ENCODE data around the gene SCRN1.
"Not testable (repeated sequence)": the region's sequence is repeated elsewhere in the genome, so short reads cannot be mapped to it uniquely, and the experiment has no call there.

The SCRN1 gene

DNA sequence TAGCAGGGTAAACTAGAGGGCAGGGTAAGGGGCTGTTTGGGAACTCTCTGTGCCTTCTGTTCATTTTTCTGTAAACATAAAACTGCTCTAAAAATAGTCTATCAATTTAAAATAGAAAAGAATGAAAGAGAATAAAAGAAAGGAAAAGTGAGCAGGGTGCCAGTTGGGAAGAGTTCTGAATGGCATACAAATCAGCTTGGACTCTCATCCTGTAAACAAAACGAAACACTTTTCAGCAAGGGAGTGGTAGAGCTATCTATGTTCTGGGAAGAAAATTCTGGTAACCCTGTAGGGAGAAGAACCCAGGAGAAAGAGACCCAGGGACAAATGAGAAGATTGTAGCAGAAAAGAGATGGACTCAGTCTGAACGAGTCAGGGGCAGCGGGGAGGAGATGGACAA is 24.6 kb downstream of the SCRN1 start:
- DNase-seq: no peak

DNA sequence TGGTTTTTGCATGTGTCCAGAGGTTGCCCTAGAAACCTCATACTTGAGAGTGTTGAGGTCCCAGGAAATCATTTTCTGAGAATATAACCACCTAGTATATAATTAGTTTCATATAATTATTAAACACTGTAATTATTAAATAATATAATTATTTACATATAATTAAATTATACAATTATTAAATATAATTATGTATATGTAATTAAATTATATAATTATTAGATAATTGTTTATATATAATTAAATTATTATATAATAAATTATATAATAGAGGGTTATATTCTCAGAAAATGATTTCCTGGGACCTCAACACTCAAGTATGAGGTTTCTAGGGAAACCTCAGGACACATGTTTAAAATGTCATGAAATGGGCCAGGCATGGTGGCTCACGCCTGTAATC is 27.6 kb downstream of the SCRN1 start:
- no peak for DNase-seq

DNA sequence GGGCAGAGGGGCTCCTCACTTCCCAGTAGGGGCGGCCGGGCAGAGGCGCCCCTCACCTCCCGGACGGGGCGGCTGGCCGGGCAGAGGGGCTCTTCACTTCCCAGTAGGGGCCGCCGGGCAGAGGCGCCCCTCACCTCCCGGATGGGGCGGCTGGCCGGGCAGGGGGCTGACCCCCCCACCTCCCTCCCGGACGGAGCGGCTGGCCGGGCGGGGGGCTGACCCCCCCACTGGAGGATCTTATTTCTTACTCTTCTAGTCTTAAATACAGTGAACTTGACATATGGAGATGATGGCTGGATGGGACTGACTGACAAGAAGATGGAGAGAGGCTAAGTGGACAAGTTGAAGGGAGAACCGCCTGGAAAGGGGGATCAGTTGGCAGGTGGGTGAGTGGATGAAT is 28.0 kb downstream of the SCRN1 start:
- not testable (repeated sequence) for DNase-seq

DNA sequence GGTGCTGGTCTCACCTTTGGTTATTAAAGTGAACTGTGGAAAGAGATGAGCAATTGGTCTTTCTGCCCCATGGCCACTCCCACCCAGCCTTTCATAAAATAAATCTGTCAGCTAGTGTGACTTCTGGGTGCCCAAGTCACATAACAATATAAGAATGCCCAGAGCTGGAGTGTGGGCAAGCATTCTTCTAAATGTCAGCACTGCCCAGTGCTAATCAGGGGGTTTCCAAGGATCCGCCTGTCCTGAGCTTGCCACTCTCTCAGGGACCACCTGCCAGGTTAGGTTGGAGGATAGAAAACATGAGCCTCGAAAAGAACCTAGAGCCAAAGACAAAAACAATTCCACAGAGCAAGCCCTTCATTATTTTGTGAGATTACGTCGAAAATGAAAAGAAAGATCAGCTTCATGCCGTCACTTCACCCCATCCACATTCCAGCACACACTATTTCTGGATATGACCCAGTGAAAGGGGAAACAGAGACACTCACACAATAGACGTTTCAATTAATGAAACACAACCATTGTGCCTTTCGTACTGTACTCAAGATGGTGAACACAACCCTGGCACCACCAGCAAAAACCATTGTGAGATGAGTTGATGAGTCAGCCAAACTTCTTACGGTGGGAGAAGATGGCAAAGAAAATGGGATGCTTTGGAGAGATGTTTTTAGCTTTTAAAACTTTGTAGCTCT is 30.8 kb downstream of the SCRN1 start:
- no peak for DNase-seq

DNA sequence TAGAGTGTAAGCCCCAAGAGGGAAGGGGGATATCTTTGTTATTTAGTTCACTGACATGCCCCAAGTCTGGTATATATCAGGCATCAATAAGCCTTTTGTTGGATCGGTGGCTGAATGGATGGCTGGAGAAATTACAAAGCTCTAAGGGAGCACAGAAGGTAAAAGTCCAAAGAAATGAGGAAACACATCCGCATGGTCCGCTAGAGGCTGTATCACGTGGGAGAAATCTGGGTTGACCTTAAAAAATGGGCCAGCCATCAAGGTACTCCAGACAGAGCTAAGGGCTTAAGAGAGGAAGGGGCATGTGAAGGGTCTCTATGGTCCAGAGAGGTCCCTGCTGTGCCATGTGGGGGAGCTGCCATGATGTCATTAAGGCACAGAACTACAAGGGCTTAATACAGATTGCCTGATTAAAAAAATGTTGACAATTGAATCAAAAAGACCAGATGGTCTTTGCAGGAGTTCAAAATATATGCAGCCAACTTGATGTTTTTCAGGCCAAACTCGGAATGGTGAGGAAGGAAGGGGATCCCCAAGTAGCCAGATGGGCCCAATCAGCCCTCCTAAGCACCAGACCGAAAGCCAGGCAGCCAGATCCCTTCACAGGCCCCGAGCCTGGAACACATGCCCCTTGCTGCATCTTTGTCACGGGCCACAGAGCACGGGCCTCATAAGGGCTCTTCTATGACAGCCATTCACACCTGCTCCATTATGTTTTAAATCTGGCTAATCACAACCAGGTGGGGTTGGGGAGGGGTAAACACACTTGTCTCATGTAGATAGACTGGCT is 31.9 kb downstream of the SCRN1 start:
- DNase-seq: no peak

DNA sequence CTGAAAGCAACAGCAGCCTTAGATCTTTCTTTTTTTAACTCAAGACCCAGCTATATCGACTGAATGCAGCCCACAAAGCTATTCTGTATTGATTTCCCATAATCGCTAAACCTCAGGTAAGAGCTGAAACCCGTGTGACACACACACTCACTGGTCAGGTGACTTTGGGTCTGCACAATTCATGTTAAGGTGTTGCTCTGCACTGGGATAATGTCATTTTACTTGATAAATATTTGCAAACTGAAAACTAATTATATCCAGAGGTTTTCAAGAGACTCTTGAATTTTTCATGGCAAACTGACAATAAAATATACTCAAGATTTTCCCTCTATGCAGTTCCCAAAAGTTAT is 33.1 kb downstream of the SCRN1 start:
- no peak for DNase-seq

DNA sequence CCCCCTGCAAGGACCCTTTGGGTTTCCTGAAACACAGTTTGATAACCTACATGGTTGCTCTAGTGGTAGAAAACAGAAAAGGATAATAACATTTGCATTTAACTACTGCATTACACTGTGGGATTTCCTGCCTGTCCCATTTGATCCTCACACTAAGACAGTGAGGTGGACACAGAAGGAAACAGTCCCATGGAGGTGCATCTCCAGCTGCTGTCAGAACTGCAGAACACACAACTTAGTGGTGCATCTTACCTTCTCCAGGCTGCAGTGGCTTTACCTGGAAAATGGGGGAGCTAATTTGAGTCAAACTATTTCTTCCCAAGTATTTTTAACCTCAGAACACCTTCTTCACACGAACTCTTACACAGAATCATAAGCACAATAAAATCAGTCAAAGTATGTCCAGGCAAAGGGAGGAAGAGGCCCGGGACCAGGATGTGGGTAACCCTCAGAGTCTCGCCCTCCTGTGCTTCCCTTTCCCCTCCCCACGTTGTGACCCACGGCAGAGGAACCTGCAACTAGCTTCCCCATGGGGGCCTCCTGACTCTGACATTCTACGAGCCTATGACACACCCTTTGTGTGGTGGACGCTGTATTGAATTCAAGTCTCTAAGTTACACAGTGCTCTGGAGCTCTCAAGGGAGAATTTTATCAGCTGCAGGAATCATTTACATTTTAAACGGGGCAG is 33.7 kb downstream of the SCRN1 start:
- DNase-seq: peak; percentile 47 to 51

DNA sequence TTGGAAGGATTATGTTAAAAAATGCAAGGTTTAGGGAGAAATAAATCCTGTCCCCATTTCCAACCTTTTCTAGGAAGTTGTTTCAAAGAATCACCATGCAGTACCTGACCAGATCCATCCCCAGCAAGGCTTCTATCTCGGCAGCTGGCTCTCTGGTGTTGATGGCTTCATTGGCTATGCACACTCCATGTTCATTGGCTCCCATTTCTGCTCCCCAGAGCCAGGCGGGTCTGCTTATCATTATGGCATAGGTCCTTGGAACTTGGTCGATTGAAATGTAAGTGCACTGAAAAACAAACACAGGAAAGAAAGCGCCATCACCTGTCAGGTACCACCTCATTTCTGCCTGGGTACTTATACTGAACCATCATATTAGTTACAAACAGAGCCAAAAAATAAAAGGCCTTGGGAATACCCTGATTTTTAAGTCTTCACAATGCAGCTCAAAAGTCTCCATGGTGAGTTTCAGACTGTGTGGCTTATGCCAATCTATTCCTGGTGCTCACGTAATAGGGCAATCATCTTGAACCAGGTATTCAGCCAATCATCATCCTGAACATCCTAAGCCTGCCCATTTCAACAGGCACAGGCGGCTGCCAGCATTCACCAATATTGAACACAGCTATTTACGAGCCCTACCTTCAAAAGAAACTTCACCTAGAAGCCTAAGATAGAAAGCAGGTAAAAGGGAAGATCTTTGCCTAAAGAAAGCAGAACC is 34.4 kb downstream of the SCRN1 start:
- DNase-seq: no peak

DNA sequence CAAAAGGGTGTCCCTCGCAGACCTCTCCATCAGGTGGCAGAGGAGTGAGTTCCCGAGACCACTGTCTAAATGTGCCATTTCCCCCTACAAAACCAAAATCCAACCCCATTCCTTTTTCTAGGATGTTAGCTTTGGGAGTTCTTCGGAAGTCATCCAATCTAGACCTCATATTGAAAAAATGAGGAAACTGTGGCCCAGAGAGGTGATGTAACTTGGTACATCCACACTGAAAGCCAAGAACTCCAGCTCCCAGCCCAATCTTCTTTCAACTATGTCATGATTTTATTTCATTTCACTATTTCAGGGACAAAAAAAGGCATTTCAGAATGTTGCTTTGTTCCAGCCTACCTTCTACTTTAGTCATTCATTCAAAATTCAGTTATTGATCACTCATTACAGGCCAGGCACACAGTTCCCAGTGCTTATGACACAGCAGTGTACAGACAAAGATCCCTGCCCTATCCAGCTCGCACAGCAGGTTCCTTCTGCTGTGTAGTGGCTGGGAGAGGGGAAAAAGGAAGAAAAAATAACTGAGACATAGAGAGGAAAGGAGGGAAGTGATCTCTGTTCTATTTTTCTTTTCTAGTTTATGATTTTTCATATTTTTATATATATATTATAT is 35.8 kb downstream of the SCRN1 start:
- DNase-seq: peak; percentile 45 to 54

DNA sequence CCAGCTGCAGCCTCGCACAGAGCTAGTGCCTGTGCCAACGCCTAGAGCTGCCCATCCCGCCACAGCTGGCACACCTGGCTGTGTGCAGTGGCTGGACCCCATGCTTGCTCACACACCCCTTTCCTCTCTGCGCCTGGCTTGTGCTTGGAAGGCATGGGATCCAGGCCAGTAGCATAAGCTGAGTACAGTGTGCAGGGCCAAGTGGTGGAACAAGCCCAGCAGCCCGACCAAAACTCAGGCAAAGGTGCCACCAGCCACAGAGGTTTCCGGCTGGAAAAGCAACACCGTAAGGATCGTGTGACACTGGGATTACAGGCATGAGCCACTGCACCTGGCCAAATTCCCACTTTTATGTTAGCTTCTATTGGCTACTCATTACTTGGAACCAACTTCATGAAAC is 38.4 kb downstream of the SCRN1 start:
- DNase-seq: no peak

DNA sequence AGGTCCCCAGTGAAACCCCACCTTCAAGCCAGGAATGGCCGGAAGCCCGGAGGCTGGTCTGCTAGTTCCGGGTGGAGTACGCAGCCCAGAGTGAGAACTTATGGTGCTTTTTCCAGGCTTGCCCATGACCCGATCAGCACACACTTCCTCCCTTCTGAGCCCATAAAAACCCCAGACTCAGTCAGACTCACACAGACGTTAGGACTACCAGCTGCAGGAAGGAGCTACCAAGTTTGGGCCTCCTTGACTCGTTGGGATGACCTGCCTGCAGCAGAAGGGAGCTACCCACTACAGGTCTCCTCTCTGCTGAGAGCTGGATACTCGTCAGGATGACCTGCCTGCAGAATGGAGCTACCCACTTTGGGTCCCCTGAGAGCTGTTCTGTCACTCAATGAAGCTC is 39.1 kb downstream of the SCRN1 start:
- DNase-seq: no peak

DNA sequence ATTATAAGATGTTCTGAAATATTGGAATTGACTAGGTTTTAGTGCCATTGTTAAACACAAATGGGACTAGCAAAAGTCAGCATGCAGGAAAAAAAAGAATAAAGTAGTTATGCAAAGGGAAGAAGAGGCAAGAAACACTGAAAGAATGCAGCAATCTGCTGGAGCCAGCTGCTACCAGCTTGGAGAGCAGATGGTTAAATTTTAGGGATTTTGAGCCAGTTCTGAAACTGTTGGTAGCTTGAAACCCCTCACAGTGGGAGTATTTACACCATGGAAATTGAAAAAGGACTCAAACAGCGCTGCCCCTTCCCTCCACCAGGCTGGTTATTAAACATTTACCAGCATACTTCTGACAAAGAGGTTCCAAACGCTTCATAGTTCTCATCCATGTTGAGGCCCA is 41.0 kb downstream of the SCRN1 start:
- DNase-seq: no peak

DNA sequence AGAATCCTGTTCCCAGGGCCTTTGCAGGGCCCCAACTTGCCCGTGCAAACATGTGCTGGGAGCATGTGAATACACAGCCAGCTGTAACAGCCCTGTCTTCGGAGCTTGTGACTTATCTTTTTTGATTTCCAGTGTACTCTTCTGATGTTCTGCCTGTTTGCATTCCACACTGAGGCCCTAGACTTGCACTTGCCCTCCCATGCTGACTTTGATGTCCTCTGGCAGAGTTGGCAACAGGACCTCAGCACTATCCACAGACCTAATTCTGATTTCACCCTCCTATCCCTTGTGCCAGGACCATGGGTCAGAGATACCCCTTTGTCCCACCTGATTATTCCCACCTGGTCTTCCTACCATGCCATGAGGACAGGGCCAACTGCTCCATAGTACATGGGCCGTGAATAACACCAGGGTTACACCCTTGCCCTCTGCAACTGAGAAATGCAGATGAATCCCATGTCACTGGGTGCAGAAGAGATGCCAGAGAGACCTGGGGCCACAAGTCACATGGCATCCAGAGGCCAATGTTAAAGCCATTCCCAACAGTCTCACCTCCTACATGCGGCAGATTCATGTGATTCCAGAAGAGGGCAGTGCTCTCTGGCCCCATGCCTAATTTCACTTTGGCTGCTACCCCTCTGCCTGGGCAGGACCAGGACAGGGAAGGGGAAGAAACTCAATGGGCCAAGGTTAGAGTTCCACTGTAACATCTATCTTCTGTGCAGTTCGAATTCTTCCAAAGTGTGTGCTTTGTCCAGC is 43.0 kb downstream of the SCRN1 start:
- peak; percentile 15 to 33 for DNase-seq

DNA sequence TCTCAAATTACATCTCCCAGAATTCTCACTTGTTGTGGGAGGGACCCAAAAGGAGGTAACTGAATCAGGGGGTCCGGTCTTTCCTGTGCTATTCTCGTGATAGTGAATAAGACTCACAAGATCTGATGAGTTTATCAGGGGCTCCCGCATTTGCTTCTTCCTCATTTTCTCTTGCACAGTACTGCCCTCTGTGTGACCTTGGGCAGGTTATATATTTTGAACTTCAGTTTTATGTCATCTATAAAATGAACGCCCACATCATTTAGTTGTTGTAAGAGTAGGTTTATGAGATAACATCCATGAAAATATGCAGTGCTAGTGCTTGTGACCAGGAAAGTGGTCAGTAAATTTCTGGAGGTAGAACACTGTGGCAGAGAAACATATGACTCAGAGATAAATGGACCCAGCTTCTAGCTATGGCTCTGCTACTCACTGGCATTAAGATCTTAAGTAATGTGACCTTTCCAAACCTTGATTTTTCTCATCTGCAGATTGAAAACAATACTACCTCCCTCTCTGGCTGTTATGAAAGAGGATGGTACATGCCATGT is 44.3 kb downstream of the SCRN1 start:
- no peak for DNase-seq

DNA sequence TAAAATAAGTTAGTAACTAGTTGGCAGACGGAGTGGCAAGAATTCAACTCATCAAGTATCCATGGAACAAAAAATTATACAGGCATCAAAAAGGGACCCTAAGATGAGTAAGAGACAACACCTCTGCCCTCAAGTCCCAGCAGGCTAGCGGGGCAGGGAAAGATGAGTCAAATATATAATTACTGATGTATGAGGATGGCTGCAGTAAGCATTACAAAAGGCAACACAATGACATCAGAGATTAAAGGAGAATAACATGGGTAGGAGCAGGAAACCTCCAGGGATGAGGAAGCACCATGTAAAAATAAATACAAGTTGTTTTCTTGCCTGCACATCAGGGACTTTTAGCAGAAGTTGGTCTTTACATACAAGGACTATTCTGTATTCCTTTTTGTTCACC is 49.4 kb downstream of the SCRN1 start:
- DNase-seq: no peak

DNA sequence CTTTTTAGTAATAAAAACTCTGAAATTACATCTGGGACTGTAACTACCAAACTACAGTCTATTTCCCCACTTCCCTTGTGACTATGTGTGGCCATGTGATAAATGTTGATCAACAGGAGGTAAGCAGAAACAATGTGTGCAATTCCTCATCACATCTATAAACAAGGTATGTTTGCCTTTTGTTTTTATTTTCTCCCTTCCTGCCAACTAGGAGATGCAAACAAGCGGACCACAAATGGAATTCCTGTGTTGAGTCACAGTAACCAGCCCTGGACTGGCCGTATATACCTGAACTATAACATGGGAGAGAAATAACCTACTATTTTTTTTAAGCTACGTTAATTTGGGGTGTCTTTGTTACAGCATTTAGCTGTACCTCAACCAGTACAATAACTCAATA is 52.5 kb downstream of the SCRN1 start:
- DNase-seq: no peak

DNA sequence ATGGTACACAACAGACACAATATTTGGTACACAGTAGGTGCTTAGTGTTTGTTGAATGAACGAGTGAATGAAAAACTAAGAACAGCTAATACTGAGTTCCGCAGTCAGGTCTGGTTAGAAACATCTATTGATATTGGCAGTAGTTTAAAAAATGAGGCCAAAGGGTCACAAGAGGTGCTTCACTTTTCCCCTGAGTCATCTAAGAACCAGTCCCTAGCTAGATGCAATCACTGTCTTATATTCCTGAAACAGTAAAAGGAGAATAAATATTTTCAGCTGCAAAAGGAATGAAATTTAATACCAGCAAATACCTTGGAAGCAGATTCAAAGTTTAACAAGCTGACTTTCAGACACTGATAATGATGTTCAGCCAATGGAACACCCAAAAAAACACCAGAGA is 54.5 kb downstream of the SCRN1 start:
- DNase-seq: no peak

DNA sequence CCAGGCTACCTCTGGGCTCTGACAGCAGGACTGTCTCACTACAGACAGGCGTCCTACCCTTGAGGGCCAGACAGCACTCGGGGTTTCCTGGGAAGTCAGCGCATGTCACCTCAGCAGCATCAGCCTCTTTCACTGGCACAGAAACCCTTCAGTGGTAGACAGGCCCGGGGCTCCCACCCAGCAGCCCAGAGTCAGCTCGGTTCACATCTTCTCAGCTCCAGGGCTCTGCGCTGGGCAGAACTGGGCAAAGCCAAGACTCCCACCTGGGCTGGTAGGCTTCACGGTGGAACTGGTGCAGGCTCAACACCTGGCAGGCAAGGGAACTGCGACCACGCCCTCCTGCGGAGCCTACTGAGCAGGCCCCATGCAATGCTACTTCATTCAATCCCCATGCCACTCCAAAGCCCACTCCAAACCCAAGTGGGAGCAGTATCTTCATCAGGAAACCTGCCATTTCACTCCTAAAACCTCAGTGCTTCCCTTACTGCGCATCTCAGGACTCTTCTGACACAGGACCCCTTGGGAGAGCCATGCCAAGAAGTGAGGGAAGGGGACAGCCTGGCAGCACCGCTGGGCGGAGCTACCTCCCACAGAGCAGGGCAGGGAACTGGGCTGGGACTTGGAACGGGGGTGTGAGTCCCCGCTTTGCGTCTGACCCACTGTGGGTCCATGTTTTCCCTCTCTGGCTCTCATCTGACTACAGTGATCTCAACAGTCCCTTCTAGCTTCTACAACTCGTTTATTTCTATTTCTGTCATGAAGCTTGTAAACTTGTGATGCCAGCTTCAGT is 60.4 kb downstream of the SCRN1 start:
- DNase-seq: no peak

DNA sequence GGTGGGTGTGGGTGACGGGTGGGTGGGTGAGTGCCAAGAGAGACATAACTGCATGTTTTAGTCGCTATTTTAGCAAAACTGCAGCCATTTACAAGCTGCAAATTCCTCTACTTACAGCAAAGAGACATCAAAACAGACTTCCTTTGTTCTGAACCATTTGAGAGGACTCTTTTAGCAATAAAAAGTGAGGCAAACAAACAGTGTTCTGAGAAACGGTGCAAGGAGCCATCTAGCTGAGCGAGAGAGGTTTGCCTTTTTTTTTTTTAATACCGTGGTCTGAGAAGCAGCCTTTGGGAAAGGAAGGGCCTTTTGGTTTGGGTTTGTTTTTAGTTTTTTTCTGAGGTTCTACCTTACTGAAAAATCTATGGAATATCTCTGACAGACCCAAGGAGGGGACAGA is 62.9 kb downstream of the SCRN1 start:
- DNase-seq: no peak

DNA sequence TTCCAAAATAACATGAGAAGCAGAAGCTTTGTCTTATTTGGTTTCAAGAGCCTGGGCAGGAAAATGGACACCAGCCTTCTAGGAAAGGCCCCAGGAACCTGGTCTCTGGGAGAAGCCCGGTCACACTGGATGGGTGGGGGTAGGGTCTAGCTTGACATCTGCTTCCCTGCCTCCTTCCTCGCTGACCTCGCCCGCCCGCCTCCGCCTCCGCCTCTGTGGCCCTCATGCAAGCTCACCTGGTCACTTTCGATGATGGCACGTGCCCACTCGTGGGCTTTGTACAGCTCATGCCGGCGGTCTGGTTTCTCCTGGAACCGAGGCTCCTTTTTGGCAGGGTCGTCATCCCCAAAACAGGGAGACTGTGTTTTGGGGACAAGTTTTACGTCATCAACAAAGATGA is 63.4 kb downstream of the SCRN1 start:
- DNase-seq: no peak

DNA sequence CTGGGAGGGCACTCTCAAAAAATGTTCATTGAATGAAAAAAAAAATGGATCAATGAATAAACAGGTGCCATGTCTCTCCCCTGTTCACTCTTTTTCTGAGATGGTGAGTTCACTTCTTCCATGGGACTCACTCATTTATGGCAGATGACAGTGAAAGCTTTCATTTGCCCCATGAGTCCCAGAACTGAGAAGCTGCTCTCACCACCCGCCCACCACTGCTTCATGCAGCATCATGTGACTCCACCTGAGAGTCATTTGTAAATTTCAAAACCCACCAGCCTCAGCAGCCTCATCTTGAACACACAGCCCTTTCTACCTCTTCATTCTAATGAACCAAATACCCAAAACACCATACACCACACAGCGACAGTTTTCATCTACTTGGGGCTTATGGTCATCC is 64.9 kb downstream of the SCRN1 start:
- no peak for DNase-seq
